ENCODE results near the gene CNTN5. TPM values are rescaled to one million over a fixed set of nuclear protein-coding genes. Genes with fewer than 3 reads are reported as not detected.

The CNTN5 gene
- total RNA-seq, 1 donor from 2014 or later = 17.7 TPM

- Mint-ChIP-seq H3K27me3 (ENCODE audit: low read depth) (no peaks in the 10 kb centered on the region), H3K27ac (peak overlapping the region; percentile 70), H3K36me3 (no peaks in the 10 kb centered on the region), H3K4me3 (no peak overlapping the region), H3K9me3 (no peaks in the 10 kb centered on the region), H3K4me1 (peaks cover 15% of the 10 kb centered on the region)
- no peak for TF ChIP-seq CTCF (IDR thresholded peaks at IDR 0.05; ENCODE audit: unreplicated experiment)
- DNase-seq (ENCODE audit: low spot score in 2 of 2, unreplicated experiment in 2 of 2) = no peak
These were observed 967.7 kb downstream of the CNTN5 start for GRCh38 chr11:99988471-99988837.

- Mint-ChIP-seq H3K9me3 (peaks cover 25% of the 10 kb centered on the region), H3K4me1 (no peaks in the 10 kb centered on the region), H3K4me3 (no peak overlapping the region), H3K27ac (no peak overlapping the region), H3K36me3 (peaks cover 3% of the 10 kb centered on the region), H3K27me3 (ENCODE audit: low read depth) (no peaks in the 10 kb centered on the region)
- DNase-seq (ENCODE audit: low spot score in 2 of 2, unreplicated experiment in 2 of 2) = no peak
- no peak for TF ChIP-seq CTCF (IDR thresholded peaks at IDR 0.05; ENCODE audit: unreplicated experiment)
These were observed 983.2 kb downstream of the CNTN5 start for GRCh38 chr11:100003985-100004384.

GRCh38 chr11:100004541-100004940 is 983.8 kb downstream of the CNTN5 start:
- no peak for TF ChIP-seq CTCF (IDR thresholded peaks at IDR 0.05; ENCODE audit: unreplicated experiment)
- no peaks in the 10 kb centered on the region for H3K27me3 Mint-ChIP-seq (ENCODE audit: low read depth)
- no peaks in the 10 kb centered on the region for H3K4me1 Mint-ChIP-seq
- DNase-seq (ENCODE audit: low spot score in 2 of 2, unreplicated experiment in 2 of 2) = no peak
- peaks cover 3% of the 10 kb centered on the region for H3K36me3 Mint-ChIP-seq
- H3K4me3 Mint-ChIP-seq = no peak overlapping the region
- no peak overlapping the region for H3K27ac Mint-ChIP-seq
- H3K9me3 Mint-ChIP-seq = peaks cover 26% of the 10 kb centered on the region

- H3K9me3 Mint-ChIP-seq = peaks cover 20% of the 10 kb centered on the region
- H3K27ac Mint-ChIP-seq = no peak overlapping the region
- H3K4me1 Mint-ChIP-seq = peaks cover 2% of the 10 kb centered on the region
- no peak for TF ChIP-seq CTCF (IDR thresholded peaks at IDR 0.05; ENCODE audit: unreplicated experiment)
- peaks cover 3% of the 10 kb centered on the region for H3K36me3 Mint-ChIP-seq
- no peaks in the 10 kb centered on the region for H3K27me3 Mint-ChIP-seq (ENCODE audit: low read depth)
- no peak for DNase-seq (ENCODE audit: low spot score in 2 of 2, unreplicated experiment in 2 of 2)
- no peak overlapping the region for H3K4me3 Mint-ChIP-seq
These were observed 987.7 kb downstream of the CNTN5 start for GRCh38 chr11:100008417-100008816.

- no peak overlapping the region for H3K4me3 Mint-ChIP-seq
- peaks cover 20% of the 10 kb centered on the region for H3K9me3 Mint-ChIP-seq
- no peak for TF ChIP-seq CTCF (IDR thresholded peaks at IDR 0.05; ENCODE audit: unreplicated experiment)
- peaks cover 2% of the 10 kb centered on the region for H3K4me1 Mint-ChIP-seq
- H3K36me3 Mint-ChIP-seq = peaks cover 3% of the 10 kb centered on the region
- H3K27me3 Mint-ChIP-seq (ENCODE audit: low read depth) = no peaks in the 10 kb centered on the region
- DNase-seq (ENCODE audit: low spot score in 2 of 2, unreplicated experiment in 2 of 2) = no peak
- no peak overlapping the region for H3K27ac Mint-ChIP-seq
These were observed 989.0 kb downstream of the CNTN5 start for GRCh38 chr11:100009728-100010127.

- no peaks in the 10 kb centered on the region for H3K27me3 Mint-ChIP-seq (ENCODE audit: low read depth)
- no peak for DNase-seq (ENCODE audit: low spot score in 2 of 2, unreplicated experiment in 2 of 2)
- H3K4me3 Mint-ChIP-seq = no peak overlapping the region
- H3K27ac Mint-ChIP-seq = no peak overlapping the region
- peaks cover 20% of the 10 kb centered on the region for H3K9me3 Mint-ChIP-seq
- peaks cover 3% of the 10 kb centered on the region for H3K36me3 Mint-ChIP-seq
- H3K4me1 Mint-ChIP-seq = peaks cover 2% of the 10 kb centered on the region
- TF ChIP-seq CTCF (IDR thresholded peaks at IDR 0.05; ENCODE audit: unreplicated experiment) = no peak
These were observed 989.6 kb downstream of the CNTN5 start for GRCh38 chr11:100010393-100010792.
